ENCODE data around the gene ZFP3. TPM values are rescaled to one million over a fixed set of nuclear protein-coding genes. Genes with fewer than 3 reads are reported as not detected.
"Not testable (repeated sequence)": the region's sequence is repeated elsewhere in the genome, so short reads cannot be mapped to it uniquely, and the experiment has no call there.

ZFP3 gene
- total RNA-seq, 1 experiment from 2014 or later: 0.11 TPM

- H3K27ac Mint-ChIP-seq; H3K4me1 ChIP-seq (ENCODE audit: insufficient read depth, low read length); H4K8ac ChIP-seq (replicated peaks; ENCODE audit: insufficient read length, low read depth, low read length); H2AFZ ChIP-seq (ENCODE audit: low read length); H2AK5ac ChIP-seq (ENCODE audit: insufficient read length, low read length); H3K4me3 Mint-ChIP-seq; H3K27me3 ChIP-seq (ENCODE audit: insufficient read depth, low read length); H3T11ph ChIP-seq (ENCODE audit: low read length); H3K56ac ChIP-seq (ENCODE audit: insufficient read length, low read depth, low read length); H3K4ac ChIP-seq (ENCODE audit: low read depth, low read length); H4K91ac ChIP-seq (ENCODE audit: insufficient read length, low read depth, low read length); H2BK12ac ChIP-seq (ENCODE audit: insufficient read length, low read depth, low read length); DNase-seq; H3K79me2 ChIP-seq (ENCODE audit: insufficient read depth, low read length); H3K4me2 ChIP-seq (ENCODE audit: insufficient read depth, insufficient read length, low read length); H3K79me1 ChIP-seq (ENCODE audit: insufficient read depth, low read depth, low read length, poor library complexity, severe bottlenecking); H3K14ac ChIP-seq (ENCODE audit: insufficient read depth, low read length); H3K9ac ChIP-seq (ENCODE audit: extremely low read depth, insufficient read length, low read length); H4K5ac ChIP-seq (ENCODE audit: insufficient read length, low read depth, low read length); H3K23me2 ChIP-seq (ENCODE audit: insufficient read length, low read depth, low read length, poor library complexity, severe bottlenecking); H3K23ac ChIP-seq (ENCODE audit: insufficient read length, low read depth, low read length); H4K20me1 ChIP-seq (ENCODE audit: control insufficient read depth, insufficient read depth, insufficient read length); H2BK20ac ChIP-seq (ENCODE audit: low read depth, low read length, poor library complexity, severe bottlenecking); H3K36me3 Mint-ChIP-seq (ENCODE audit: insufficient read depth in 1 of 3, low read depth in 3 of 3); H3K9me3 Mint-ChIP-seq; H2BK5ac ChIP-seq (ENCODE audit: insufficient read length, low read length); H3K18ac ChIP-seq (ENCODE audit: insufficient read length, low read depth, low read length); H2BK15ac ChIP-seq (ENCODE audit: low read depth, low read length); H2BK120ac ChIP-seq (ENCODE audit: low read depth, low read length, poor library complexity, severe bottlenecking); H3K27ac ChIP-seq (ENCODE audit: insufficient read length, low read depth, low read length); H3K9me3 ChIP-seq (ENCODE audit: control insufficient read depth, low read depth, low read length): not testable (repeated sequence)
- Mint-ChIP-seq H3K27me3 (ENCODE audit: low read depth) (peaks cover 13% of the 10 kb centered on the region), H3K4me1 (peaks cover 12 to 18% of the 10 kb centered on the region in 2 experiments)
- WGBS (ENCODE audit: extremely low coverage, insufficient read length, low lambda C conversion rate): no CpG with 5 or more reads among the region's 24 CpGs
Measured at GRCh38 chr17:5077275-5077674, 992 bp upstream of the ZFP3 start.

All from H9 (cell line).